Breast epithelium (tissue), 4 donors: ENCODE measurements around the gene ENC1. TPM values are rescaled to one million over a fixed set of nuclear protein-coding genes. Genes with fewer than 3 reads are reported as not detected.
"Not testable (repeated sequence)": the region's sequence is repeated elsewhere in the genome, so short reads cannot be mapped to it uniquely, and the experiment has no call there.

Source experiments
- DNase-seq, 2 donors: peaks; one replicate each; pipeline ENCODE4 v3.0.0-alpha.2; 2019; ENCODE audit warnings: low spot score in 2 of 2
- H3K27ac ChIP-seq, 2 donors: fragments of 200-600 bp; sonication (generic) in 1 of 2; one replicate each; pipeline ENCODE4 v1.5.1; 2016 to 2019; ENCODE audit warnings: mild to moderate bottlenecking in 1 of 2
- H3K27me3 ChIP-seq, 2 donors: fragments of 200-600 bp; sonication (generic) in 1 of 2; one replicate each; pipeline versions ENCODE4 v1.5.1 to v1.6.0; 2017 to 2019; ENCODE audit warnings: control low read depth in 1 of 2, mild to moderate bottlenecking in 1 of 2
- H3K36me3 ChIP-seq: fragments of 200-600 bp; one replicate; pipeline ENCODE4 v1.5.1; 2019
- H3K4me1 ChIP-seq, 2 donors: fragments of 200-600 bp; sonication (generic); one replicate each; pipeline ENCODE4 v1.5.1; 2016 to 2019; ENCODE audit warnings: control low read depth in 1 of 2
- H3K4me3 ChIP-seq, 3 donors: fragments of 200-600 bp; sonication (generic); 1 replicate in 2 of 3; 2 replicates in 1 of 3; pipeline ENCODE4 v1.5.1; 2016 to 2019; ENCODE audit warnings: mild to moderate bottlenecking in 3 of 3, moderate library complexity in 2 of 3
- H3K9me3 ChIP-seq, 2 donors: fragments of 200-600 bp; sonication (generic) in 1 of 2; one replicate each; pipeline ENCODE4 v1.5.1; 2016 to 2019; ENCODE audit warnings: control low read depth in 1 of 2
- CTCF ChIP-seq, 3 donors: fragments of 450-650 bp; IDR thresholded peaks; one replicate each; pipeline ENCODE4 v1.5.1; 2016 to 2017; ENCODE audit warnings: antibody characterized with exemption in 3 of 3, mild to moderate bottlenecking in 3 of 3, moderate library complexity in 3 of 3
- POLR2A ChIP-seq: fragments of 450-650 bp; IDR thresholded peaks from one replicate; pipeline ENCODE4 v1.6.1; 2016; ENCODE audit warnings: antibody characterized with exemption, mild to moderate bottlenecking, moderate library complexity
- POLR2AphosphoS5 ChIP-seq, 3 donors: sonication (generic); formaldehyde crosslinking; IDR thresholded peaks; one replicate each; pipeline ENCODE4 v1.6.1; 2017; ENCODE audit warnings: antibody characterized with exemption in 3 of 3
- intact Hi-C: fragments of 100-400 bp; cut with DNase I; formaldehyde crosslinking; loops from one replicate; pipeline ENCODE4 v1.15.1; 2023; ENCODE audit warnings: low total_unique reads
- total RNA-seq, 3 donors: library from RNA; depleted of rRNA; stranded (reverse); fragments of >200 nt; gene quantifications; one replicate each; pipeline ENCODE4 v1.1.0, GENCODE V29; 2016

The ENC1 gene
- total RNA-seq, 3 donors from 2014 or later: 8.3 to 16.7 (median 13.8) TPM

- no peaks in the 10 kb centered on the region for H3K9me3 ChIP-seq
- no peak for DNase-seq
- TF ChIP-seq POLR2A (no peak), POLR2AphosphoS5 (IDR thresholded peaks at IDR 0.05) (no peak), CTCF (IDR thresholded peaks at IDR 0.05) (no peak)
- H3K27ac ChIP-seq: no peak overlapping the region
- intact Hi-C loops: no loop called here
- no peaks in the 10 kb centered on the region for H3K27me3 ChIP-seq
- H3K36me3 ChIP-seq: no peaks in the 10 kb centered on the region
- H3K4me1 ChIP-seq: no peaks in the 10 kb centered on the region
- no peak overlapping the region for H3K4me3 ChIP-seq
These were observed 39.4 kb upstream of the ENC1 start for GRCh38 chr5:74679966-74680365.

GRCh38 chr5:74679300-74679699, 38.8 kb upstream of the ENC1 start:
- DNase-seq, intact Hi-C loops, H3K9me3 ChIP-seq, H3K27ac ChIP-seq, H3K36me3 ChIP-seq, H3K27me3 ChIP-seq, H3K4me3 ChIP-seq, H3K4me1 ChIP-seq: not testable (repeated sequence)

- DNase-seq, H3K36me3 ChIP-seq, H3K27me3 ChIP-seq, intact Hi-C loops, H3K4me1 ChIP-seq, H3K4me3 ChIP-seq, H3K27ac ChIP-seq, H3K9me3 ChIP-seq: not testable (repeated sequence)
These were observed 37.6 kb upstream of the ENC1 start for GRCh38 chr5:74678123-74678522.

GRCh38 chr5:74676466-74676865, 35.9 kb upstream of the ENC1 start:
- intact Hi-C loops, H3K9me3 ChIP-seq, H3K4me1 ChIP-seq, H3K27ac ChIP-seq, DNase-seq, H3K27me3 ChIP-seq, H3K4me3 ChIP-seq, H3K36me3 ChIP-seq: not testable (repeated sequence)

GRCh38 chr5:74673011-74673790, 32.7 kb upstream of the ENC1 start:
- DNase-seq: no peak
- no peak for TF ChIP-seq POLR2A
- TF ChIP-seq CTCF (IDR thresholded peaks at IDR 0.05): peak; percentile 10 to 40 (median 29)
- TF ChIP-seq POLR2AphosphoS5 (IDR thresholded peaks at IDR 0.05): no peak
- intact Hi-C loops: no loop called here

GRCh38 chr5:74672215-74672877, 31.8 kb upstream of the ENC1 start:
- intact Hi-C loops: no loop called here
- no peak overlapping the region for H3K4me3 ChIP-seq
- no peak overlapping the region for H3K27ac ChIP-seq
- no peak for DNase-seq
- H3K9me3 ChIP-seq: no peaks in the 10 kb centered on the region
- TF ChIP-seq CTCF (IDR thresholded peaks at IDR 0.05) (no peak), POLR2AphosphoS5 (IDR thresholded peaks at IDR 0.05) (no peak)
- no peaks in the 10 kb centered on the region for H3K27me3 ChIP-seq
- peaks cover 0 to 10% of the 10 kb centered on the region in 2 donors for H3K4me1 ChIP-seq
- no peaks in the 10 kb centered on the region for H3K36me3 ChIP-seq

More at GRCh38 chr5:74673011-74673790, 32.7 kb upstream of the ENC1 start:
- Histone ChIP-seq H3K36me3 (no peaks in the 10 kb centered on the region), H3K27me3 (no peaks in the 10 kb centered on the region), H3K9me3 (no peaks in the 10 kb centered on the region), H3K4me1 (peaks cover 0 to 10% of the 10 kb centered on the region in 2 donors), H3K27ac (peak overlapping the region; percentile 7 to 46), H3K4me3 (peak overlapping the region; percentile 20 to 57 (median 23))
